CD4-positive, CD25-positive, alpha-beta regulatory T cell (primary cell): ENCODE measurements around the gene TSPAN18. TPM values are rescaled to one million over a fixed set of nuclear protein-coding genes. Genes with fewer than 3 reads are reported as not detected.
A peak's percentile ranks its signal among the peaks of the same experiment; 100 is the strongest.

Experiments
- ATAC-seq, 2 donors: fragments of 150-1000 bp; cut with Tn5 transposase; one replicate each; pipeline ENCODE4 v1.10.0; 2021; ENCODE audit warnings: low read depth in 2 of 2, moderate number of reproducible peaks in 2 of 2, moderate library complexity in 1 of 2
- DNase-seq, 3 donors: peaks; one replicate each; pipeline versions ENCODE4 v3.0.0 to v3.0.0-alpha.2; 2012 to 2022; ENCODE audit warnings: mixed read lengths in 1 of 3
- H3K27ac ChIP-seq: one replicate; pipeline ENCODE4 v1.7.0; 2013; ENCODE audit warnings: mild to moderate bottlenecking, low read length; ENCODE audit not compliant: insufficient read depth, poor library complexity, severe bottlenecking
- H3K27me3 ChIP-seq: one replicate; pipeline ENCODE4 v1.7.0; 2013; ENCODE audit warnings: low read length; ENCODE audit not compliant: control insufficient read depth, insufficient read depth
- H3K36me3 ChIP-seq: one replicate; pipeline ENCODE4 v1.7.0; 2013; ENCODE audit warnings: mild to moderate bottlenecking, low read length, moderate library complexity; ENCODE audit not compliant: control insufficient read depth, insufficient read depth
- H3K4me1 ChIP-seq: 2 replicates; pipeline ENCODE4 v1.7.0; 2013; ENCODE audit warnings: mild to moderate bottlenecking, low read length; ENCODE audit not compliant: insufficient read depth, control insufficient read depth, poor library complexity, severe bottlenecking
- H3K4me3 ChIP-seq: one replicate; pipeline ENCODE4 v1.7.0; 2013; ENCODE audit warnings: low read depth, mild to moderate bottlenecking, low read length, moderate library complexity
- H3K9me3 ChIP-seq, 2 experiments: 1 replicate in 1 of 2; 2 replicates in 1 of 2; pipeline ENCODE4 v1.7.0; 2013; ENCODE audit warnings: low read length in 2 of 2, mild to moderate bottlenecking in 1 of 2, moderate library complexity in 1 of 2; ENCODE audit not compliant: control insufficient read depth in 2 of 2
- H3K27ac Mint-ChIP-seq, 3 donors: one replicate each; pipeline ENCODE4 v1.8.0; 2020 to 2022; ENCODE audit warnings: mild to moderate bottlenecking in 3 of 3, mixed read lengths in 3 of 3, moderate library complexity in 2 of 3
- H3K27me3 Mint-ChIP-seq: one replicate; pipeline ENCODE4 v1.8.0; 2022; ENCODE audit warnings: mild to moderate bottlenecking, mixed read lengths
- H3K36me3 Mint-ChIP-seq: one replicate; pipeline ENCODE4 v1.8.0; 2020; ENCODE audit warnings: mixed read lengths
- H3K4me1 Mint-ChIP-seq, 4 donors: one replicate each; pipeline ENCODE4 v1.8.0; 2020 to 2022; ENCODE audit warnings: mixed read lengths in 4 of 4, mild to moderate bottlenecking in 1 of 4
- H3K4me3 Mint-ChIP-seq, 4 donors: one replicate each; pipeline ENCODE4 v1.8.0; 2020 to 2022; ENCODE audit warnings: mild to moderate bottlenecking in 4 of 4, mixed read lengths in 4 of 4, moderate library complexity in 3 of 4
- H3K9me3 Mint-ChIP-seq, 7 donors: one replicate each; pipeline ENCODE4 v1.8.0; 2020 to 2022; ENCODE audit warnings: mixed read lengths in 7 of 7, mild to moderate bottlenecking in 3 of 7, moderate library complexity in 2 of 7
- polyA plus RNA-seq, 4 donors: library from polyadenylated mRNA; unstranded; fragments of 300-500 nt; fragmentation: Illumina TruSeq; gene quantifications; one replicate each; pipeline ENCODE4 v1.2.3, GENCODE V29; 2021
- total RNA-seq: library from RNA; stranded (reverse); gene quantifications from one replicate; pipeline ENCODE4 v1.2.3, GENCODE V29; 2022

Gene TSPAN18, protein sequence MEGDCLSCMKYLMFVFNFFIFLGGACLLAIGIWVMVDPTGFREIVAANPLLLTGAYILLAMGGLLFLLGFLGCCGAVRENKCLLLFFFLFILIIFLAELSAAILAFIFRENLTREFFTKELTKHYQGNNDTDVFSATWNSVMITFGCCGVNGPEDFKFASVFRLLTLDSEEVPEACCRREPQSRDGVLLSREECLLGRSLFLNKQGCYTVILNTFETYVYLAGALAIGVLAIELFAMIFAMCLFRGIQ
- total RNA-seq = 36.9 TPM
- 1 to 10 TPM; 3.2 to 5.9 (median 4.2) TPM for polyA plus RNA-seq

GRCh38 chr11:44726283-44727113, at the start of gene TSPAN18:
TSS of gene TSPAN18 (plus strand) at chr11:44726962. CDS start at chr11:44906417, 179,455 bp downstream.
- Histone ChIP-seq H3K36me3 (no peaks in the 10 kb centered on the region), H3K27me3 (no peaks in the 10 kb centered on the region), H3K9me3 (no peaks in the 10 kb centered on the region), H3K4me3 (peak within 1 kb of the TSS; percentile 26), H3K4me1 (peaks cover 32% of the 10 kb centered on the region), H3K27ac (peak within 1 kb of the TSS; percentile 71)
- Mint-ChIP-seq H3K9me3 (peaks cover 0 to 1% (median 0%) of the 10 kb centered on the region in 7 donors), H3K4me3 (peak within 1 kb of the TSS; percentile 86 to 95 (median 88)), H3K27me3 (peaks cover 22% of the 10 kb centered on the region), H3K27ac (peak within 1 kb of the TSS; percentile 60 to 98 (median 80)), H3K4me1 (peaks cover 11 to 46% (median 24%) of the 10 kb centered on the region in 4 donors), H3K36me3 (no peaks in the 10 kb centered on the region)
- DNase-seq (peak; percentile 22 to 35 (median 28)), ATAC-seq (peak; percentile 50 to 68)

GRCh38 chr11:44680982-44681597, 45.7 kb upstream of the TSPAN18 start:
- peaks cover 5% of the 10 kb centered on the region for H3K36me3 Mint-ChIP-seq
- Histone ChIP-seq H3K27me3 (no peaks in the 10 kb centered on the region), H3K36me3 (no peaks in the 10 kb centered on the region), H3K4me3 (peak overlapping the region; percentile 75), H3K9me3 (no peaks in the 10 kb centered on the region), H3K27ac (peak overlapping the region; percentile 41), H3K4me1 (peaks cover 38% of the 10 kb centered on the region)
- DNase-seq (peak in 2 of 3 donors; percentile 64 to 96), ATAC-seq (peak; percentile 83 to 95)
- H3K9me3 Mint-ChIP-seq = peaks cover 0 to 5% (median 0%) of the 10 kb centered on the region in 7 donors
- H3K27me3 Mint-ChIP-seq = no peaks in the 10 kb centered on the region
- peak overlapping the region; percentile 86 to 91 (median 90) for H3K4me3 Mint-ChIP-seq
- peaks cover 21 to 56% (median 34%) of the 10 kb centered on the region in 4 donors for H3K4me1 Mint-ChIP-seq
- H3K27ac Mint-ChIP-seq = peak overlapping the region; percentile 78 to 92 (median 91)

- Histone ChIP-seq H3K4me1 (peaks cover 38% of the 10 kb centered on the region), H3K9me3 (no peaks in the 10 kb centered on the region), H3K27me3 (no peaks in the 10 kb centered on the region), H3K4me3 (peak overlapping the region; percentile 75), H3K36me3 (no peaks in the 10 kb centered on the region), H3K27ac (no peak overlapping the region)
- DNase-seq = peak in 1 of 3 donors; percentile 31
- Mint-ChIP-seq H3K4me3 (peak overlapping the region; percentile 44 to 91 (median 87)), H3K27ac (peak overlapping the region; percentile 78 to 92 (median 91)), H3K4me1 (peaks cover 21 to 62% (median 36%) of the 10 kb centered on the region in 4 donors), H3K27me3 (no peaks in the 10 kb centered on the region), H3K36me3 (peaks cover 5% of the 10 kb centered on the region), H3K9me3 (peaks cover 0 to 5% (median 0%) of the 10 kb centered on the region in 7 donors)
- no peak for ATAC-seq
Observed at GRCh38 chr11:44681698-44682097, 45.1 kb upstream of the TSPAN18 start.

DNA sequence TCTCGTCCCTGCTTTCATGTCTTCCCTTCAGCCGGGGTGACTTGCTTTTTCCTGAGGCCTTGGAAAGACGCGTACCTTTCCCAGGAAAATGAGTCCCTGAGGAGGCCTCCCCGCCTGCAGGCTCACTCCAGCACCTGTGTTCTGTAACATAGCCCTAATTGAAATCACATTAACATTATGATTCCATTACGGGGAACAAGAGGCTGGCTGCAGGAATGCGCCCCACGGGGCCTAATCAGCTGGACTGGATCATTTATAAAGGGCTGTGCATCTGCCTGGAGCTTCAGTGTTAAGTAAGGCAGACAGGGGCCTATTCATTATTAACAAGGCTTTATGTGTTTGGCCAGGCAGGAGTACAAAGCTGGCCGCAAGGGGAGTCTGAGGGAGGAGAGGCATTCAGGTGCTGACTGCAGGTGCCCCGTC, 41.9 kb upstream of the TSPAN18 start:
- no peak overlapping the region for H3K27ac ChIP-seq
- no peaks in the 10 kb centered on the region for H3K36me3 ChIP-seq
- Mint-ChIP-seq H3K27ac (peak overlapping the region in 2 of 3 donors; percentile 28 to 76), H3K9me3 (peaks cover 0 to 5% (median 0%) of the 10 kb centered on the region in 7 donors), H3K4me3 (no peak overlapping the region), H3K36me3 (peaks cover 5% of the 10 kb centered on the region), H3K27me3 (peaks cover 10% of the 10 kb centered on the region), H3K4me1 (peaks cover 21 to 57% (median 40%) of the 10 kb centered on the region in 4 donors)
- ATAC-seq = no peak
- H3K4me1 ChIP-seq = peaks cover 34% of the 10 kb centered on the region
- no peak for DNase-seq
- H3K27me3 ChIP-seq = no peaks in the 10 kb centered on the region
- H3K9me3 ChIP-seq = peaks cover 0 to 5% of the 10 kb centered on the region in 2 experiments
- no peak overlapping the region for H3K4me3 ChIP-seq

DNA sequence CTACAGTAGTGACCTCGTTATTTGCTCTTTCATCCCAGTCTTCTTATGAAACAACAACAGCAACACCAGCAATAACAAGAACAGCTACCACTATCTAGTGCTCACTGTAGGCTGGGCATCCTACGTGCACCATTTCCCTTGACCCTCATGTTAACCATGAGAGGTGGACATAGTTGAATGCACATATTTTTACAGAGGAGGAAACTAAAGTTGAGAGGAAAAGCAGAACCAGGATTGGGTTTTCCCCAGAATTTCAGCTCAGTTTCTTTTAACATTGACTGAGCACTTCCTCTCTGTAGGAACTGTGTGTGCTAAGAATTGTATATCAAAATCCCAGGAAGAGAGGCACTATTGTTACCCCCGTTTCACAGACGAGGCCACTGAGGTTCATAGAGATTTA, 39.4 kb upstream of the TSPAN18 start:
- H3K36me3 ChIP-seq = no peaks in the 10 kb centered on the region
- H3K4me3 ChIP-seq = no peak overlapping the region
- DNase-seq (no peak), ATAC-seq (no peak)
- peaks cover 0 to 2% (median 0%) of the 10 kb centered on the region in 7 donors for H3K9me3 Mint-ChIP-seq
- H3K9me3 ChIP-seq = peaks cover 0 to 5% of the 10 kb centered on the region in 2 experiments
- peaks cover 8% of the 10 kb centered on the region for H3K4me1 ChIP-seq
- H3K4me1 Mint-ChIP-seq = peaks cover 7 to 32% (median 23%) of the 10 kb centered on the region in 4 donors
- H3K27ac ChIP-seq = no peak overlapping the region
- peaks cover under 1% of the 10 kb centered on the region for H3K36me3 Mint-ChIP-seq
- peaks cover 10% of the 10 kb centered on the region for H3K27me3 Mint-ChIP-seq
- H3K27ac Mint-ChIP-seq = peak overlapping the region in 2 of 3 donors; percentile 21 to 78
- H3K4me3 Mint-ChIP-seq = no peak overlapping the region
- H3K27me3 ChIP-seq = no peaks in the 10 kb centered on the region

DNA sequence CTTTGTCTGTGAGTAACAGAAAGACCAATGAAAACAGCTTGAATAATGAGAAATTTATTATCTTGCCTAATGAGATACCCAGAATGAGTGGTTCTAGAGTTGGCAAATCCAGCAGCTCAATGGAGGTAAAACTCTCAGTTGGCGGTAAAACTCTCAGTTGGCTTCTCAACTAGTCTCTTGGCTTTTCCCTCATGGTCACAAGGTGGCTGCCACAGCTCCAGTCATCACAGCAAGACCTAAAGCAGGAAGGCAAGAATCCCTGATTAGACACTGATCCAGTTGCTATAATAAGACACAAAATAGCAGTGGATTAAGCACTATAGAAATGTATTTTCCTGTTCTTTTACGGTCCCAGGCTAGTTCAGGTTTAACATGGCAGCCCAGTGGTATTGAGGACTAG, 37.5 kb upstream of the TSPAN18 start:
- H3K36me3 Mint-ChIP-seq = no peaks in the 10 kb centered on the region
- Histone ChIP-seq H3K4me1 (no peaks in the 10 kb centered on the region), H3K4me3 (no peak overlapping the region), H3K36me3 (no peaks in the 10 kb centered on the region), H3K27me3 (no peaks in the 10 kb centered on the region), H3K9me3 (peaks cover 0 to 5% of the 10 kb centered on the region in 2 experiments), H3K27ac (no peak overlapping the region)
- peaks cover 0 to 1% (median 0%) of the 10 kb centered on the region in 7 donors for H3K9me3 Mint-ChIP-seq
- H3K27ac Mint-ChIP-seq = no peak overlapping the region
- no peak overlapping the region for H3K4me3 Mint-ChIP-seq
- DNase-seq = no peak
- peaks cover 0 to 24% (median 15%) of the 10 kb centered on the region in 4 donors for H3K4me1 Mint-ChIP-seq
- no peak for ATAC-seq
- H3K27me3 Mint-ChIP-seq = peaks cover 10% of the 10 kb centered on the region

GRCh38 chr11:44690651-44691050, 36.1 kb upstream of the TSPAN18 start:
- H3K27ac Mint-ChIP-seq = peak overlapping the region in 2 of 3 donors; percentile 42 to 43
- H3K4me1 Mint-ChIP-seq = peaks cover 5 to 29% (median 19%) of the 10 kb centered on the region in 4 donors

More at GRCh38 chr11:44690651-44691050, 36.1 kb upstream of the TSPAN18 start:
- DNase-seq (no peak), ATAC-seq (no peak)
- no peak overlapping the region for H3K4me3 Mint-ChIP-seq
- Histone ChIP-seq H3K36me3 (no peaks in the 10 kb centered on the region), H3K4me1 (no peaks in the 10 kb centered on the region), H3K27me3 (no peaks in the 10 kb centered on the region), H3K4me3 (no peak overlapping the region), H3K27ac (no peak overlapping the region), H3K9me3 (peaks cover 0 to 5% of the 10 kb centered on the region in 2 experiments)
- H3K9me3 Mint-ChIP-seq = peaks cover 0 to 1% (median 0%) of the 10 kb centered on the region in 7 donors
- H3K36me3 Mint-ChIP-seq = no peaks in the 10 kb centered on the region
- H3K27me3 Mint-ChIP-seq = peaks cover 10% of the 10 kb centered on the region
